GM21717 (cell line): ENCODE results near the gene SLC46A3.
A peak's percentile ranks its signal among the peaks of the same experiment; 100 is the strongest.
"Not testable (repeated sequence)": the region's sequence is repeated elsewhere in the genome, so short reads cannot be mapped to it uniquely, and the experiment has no call there.

ENCODE experiments used
- ATAC-seq: cut with Tn5 transposase; IDR thresholded peaks from one replicate; pipeline ENCODE4 v1.9.1; 2021; ENCODE audit warnings: mild to moderate bottlenecking, moderate library complexity; ENCODE audit not compliant: unreplicated experiment

SLC46A3 gene

DNA sequence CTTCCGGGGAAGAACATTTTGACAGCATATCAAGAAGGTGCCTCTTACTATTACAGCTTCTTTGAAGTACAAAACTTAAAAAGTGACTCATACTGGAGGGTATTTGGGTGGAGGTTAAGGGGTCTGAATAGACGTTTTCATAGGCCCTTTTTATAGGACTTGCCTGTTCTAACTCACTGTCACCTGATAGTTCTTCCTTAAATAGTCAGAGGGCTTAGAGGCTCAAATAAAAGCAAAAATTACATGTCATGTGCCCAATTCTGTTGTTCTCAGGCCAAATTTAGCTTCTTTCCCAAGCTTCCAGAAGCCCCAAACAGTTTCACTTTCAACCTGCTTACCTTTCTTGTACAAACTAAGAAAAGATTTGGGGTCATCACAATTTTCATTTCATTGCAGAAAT, 16.1 kb upstream of the SLC46A3 start:
- no peak for ATAC-seq

GRCh38 chr13:28730762-28731161, 12.0 kb upstream of the SLC46A3 start:
- no peak for ATAC-seq

DNA sequence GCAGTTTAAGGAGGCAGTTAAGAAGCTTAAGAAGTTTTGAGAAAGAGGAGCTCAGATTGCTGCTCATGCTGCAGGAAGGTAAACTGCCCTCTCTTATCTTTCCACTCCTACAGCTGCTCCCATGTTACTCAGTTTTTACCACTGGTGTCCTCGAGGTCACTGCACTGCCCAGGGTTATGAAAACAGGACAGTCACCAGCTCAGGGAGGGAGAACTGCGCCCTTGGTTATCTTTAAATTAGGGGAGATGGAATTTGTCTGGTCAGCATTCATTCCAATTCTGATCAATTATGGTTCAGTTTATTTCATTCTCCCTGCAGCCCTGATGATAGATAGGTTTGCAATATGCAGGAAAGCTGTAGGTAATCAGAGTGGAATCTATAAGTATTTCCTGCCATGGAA, 10.8 kb upstream of the SLC46A3 start:
- no peak for ATAC-seq

GRCh38 chr13:28728642-28729041, 9.9 kb upstream of the SLC46A3 start:
- ATAC-seq = no peak

DNA sequence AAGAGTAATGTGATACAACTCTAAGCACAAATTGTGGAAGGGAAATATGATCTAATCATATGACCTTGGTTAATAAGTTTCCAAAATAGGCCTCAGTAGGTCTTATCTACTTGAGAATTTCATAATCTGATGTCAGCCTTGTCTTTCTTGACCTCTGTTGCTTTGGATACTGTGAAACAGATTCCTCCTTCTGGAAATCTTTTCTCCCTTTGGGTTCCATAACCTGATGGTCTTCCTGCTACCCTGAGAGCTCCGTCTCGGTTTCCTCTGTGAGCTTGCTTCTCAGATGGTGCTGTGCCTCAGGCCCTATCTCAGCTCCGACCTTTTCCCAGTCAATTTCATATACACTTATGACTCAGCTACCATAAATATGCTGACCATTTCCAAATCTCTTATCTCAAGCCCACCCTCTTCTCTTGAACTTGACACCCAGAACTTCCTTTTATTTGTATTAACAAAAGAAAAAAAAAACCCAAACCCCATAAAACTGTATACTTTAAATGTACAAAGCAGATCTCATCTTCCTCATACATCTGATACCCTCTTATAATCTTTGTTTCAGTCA, 6.4 kb upstream of the SLC46A3 start:
- ATAC-seq = no peak

- ATAC-seq = no peak
These were observed 5.0 kb upstream of the SLC46A3 start for GRCh38 chr13:28723806-28724205.

DNA sequence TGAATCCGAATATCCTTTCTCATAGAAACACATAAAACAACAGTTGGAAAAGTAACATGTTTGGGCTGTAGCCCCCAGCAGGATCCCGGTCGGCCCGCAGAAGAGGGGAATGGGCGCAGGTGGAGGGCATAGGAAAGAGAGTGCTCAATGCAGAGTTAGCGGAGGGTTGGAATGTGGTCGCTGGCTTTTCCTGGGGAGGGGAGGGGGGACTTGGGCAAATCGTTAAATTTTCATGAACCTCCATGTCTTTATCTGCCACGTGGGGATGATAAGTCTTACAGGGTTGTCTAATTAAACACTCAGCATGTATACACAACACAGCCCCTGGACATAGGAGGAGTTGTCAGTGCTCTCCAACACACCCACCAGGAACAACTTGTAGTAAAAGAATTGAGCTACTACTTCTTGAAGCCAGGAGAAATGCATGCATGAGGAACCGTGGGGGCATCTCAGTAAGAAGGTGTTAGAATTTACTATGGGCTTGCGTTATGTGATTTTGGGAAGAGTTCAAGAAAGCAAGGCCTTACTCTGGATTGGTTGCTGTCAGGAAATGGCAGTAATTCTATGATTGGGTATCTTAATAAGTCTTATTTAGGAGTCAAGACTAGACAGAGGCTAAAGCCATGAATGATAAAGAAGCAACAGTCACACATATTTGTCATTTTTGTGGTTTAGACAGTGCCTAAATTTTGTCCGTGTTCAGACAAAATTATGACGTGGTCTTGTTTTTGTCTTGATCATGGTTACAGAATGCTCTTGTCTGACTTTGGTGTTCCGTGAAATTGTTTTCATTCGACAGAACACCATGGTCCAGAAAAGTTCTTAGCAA, 671 bp upstream of the SLC46A3 start:
- peak; percentile 3 for ATAC-seq

- no peak for ATAC-seq
These were observed 601 bp downstream of the SLC46A3 start for GRCh38 chr13:28718196-28718542.

DNA sequence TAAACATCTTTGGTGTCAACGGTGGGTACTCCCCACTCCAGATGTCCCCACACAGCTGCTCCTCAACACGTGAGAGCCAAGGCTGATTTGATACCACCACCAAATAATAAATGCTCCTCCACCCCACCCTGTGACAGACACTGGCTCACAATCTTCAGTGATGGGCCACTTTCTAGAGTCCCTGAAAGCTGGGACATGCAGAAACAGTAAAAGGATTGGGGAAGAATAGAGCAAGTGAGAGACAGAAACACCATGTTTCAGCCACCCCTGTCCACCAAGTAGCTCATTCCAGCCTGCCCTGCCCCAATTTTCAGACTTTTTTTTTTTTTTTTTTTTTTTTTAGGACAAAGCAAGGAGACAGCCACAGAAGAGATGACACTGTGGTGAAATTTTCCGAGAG, 1.6 kb downstream of the SLC46A3 start:
- ATAC-seq = no peak

- no peak for ATAC-seq
These were observed 2.3 kb downstream of the SLC46A3 start for GRCh38 chr13:28716511-28716910.

GRCh38 chr13:28714651-28715050, 4.1 kb downstream of the SLC46A3 start:
- no peak for ATAC-seq

DNA sequence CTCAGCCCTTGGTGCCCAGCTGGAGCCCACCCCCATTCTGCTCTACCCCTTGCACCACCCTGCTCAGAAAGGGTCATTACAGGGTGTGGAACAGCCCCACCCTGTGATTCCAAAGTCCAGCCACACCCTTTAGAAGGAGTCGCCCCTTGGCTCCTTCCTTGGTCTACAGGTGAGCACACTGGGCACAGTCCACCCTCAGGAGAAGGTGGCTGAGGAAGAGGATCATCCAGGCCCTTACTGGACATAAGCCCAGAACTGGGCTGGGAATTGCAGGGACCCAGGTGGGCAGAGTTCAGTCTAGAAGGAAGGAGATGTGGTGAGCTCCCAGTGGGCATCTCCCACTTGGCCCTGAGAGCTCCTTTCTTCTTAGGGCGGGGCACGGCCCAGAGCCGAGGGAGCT, 8.6 kb downstream of the SLC46A3 start:
- no peak for ATAC-seq

DNA sequence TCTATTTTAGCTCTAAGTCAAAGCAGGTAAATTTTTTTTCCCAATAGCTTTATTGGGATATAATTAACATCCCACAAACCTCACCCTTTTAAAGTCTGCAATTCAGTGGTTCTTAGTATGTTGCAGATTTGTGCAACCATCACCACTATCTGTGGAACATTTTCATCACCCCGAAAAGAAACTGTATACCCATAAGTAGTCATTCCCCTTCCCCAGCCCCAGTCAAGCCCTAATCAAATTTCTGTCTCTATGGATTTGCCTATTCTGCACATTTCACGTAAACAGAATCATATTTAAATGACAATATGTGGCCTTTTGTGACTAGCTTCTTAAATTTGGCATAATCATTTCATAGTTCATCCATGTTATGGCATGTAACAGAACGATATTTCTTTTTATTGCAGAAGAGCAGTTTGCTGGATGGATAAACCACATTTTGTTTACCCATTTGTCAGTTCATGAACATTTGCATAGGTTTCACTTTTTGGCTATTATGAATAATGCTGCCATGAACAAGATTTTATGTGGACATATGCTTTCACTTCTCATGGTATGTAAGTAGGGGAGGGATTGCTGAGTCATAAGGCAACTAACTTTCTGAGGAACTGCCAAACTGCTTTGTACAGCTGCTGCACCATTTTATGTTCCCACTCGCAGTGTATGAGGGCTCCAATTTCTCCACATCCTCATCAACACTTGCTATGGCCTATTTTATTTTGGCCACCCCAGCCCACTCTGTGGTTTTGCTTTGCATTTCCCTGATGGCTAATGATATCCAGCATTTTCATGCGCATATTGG, 10.9 kb downstream of the SLC46A3 start:
- ATAC-seq = peak; percentile 99

- no peak for ATAC-seq
These were observed 13.2 kb downstream of the SLC46A3 start for GRCh38 chr13:28705461-28706083.

DNA sequence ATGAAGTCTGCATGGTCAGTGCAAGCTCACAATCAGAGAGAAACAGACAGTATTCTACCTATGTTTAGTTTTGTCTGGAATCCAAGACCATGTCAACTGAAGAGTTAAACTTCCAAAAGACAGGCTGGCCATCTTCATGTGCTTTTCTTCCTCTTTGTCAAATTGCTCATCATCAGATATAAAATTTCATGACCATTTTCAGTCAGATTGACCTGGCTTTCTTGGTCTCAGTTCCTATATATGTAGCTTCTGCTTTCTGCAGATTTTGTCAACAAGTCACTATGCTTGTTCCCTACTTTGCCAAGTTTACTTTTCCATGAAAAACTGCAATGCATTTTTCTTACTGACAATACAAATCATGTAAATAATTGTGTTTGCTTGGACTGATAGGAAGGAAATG, 13.9 kb downstream of the SLC46A3 start:
- ATAC-seq = no peak

DNA sequence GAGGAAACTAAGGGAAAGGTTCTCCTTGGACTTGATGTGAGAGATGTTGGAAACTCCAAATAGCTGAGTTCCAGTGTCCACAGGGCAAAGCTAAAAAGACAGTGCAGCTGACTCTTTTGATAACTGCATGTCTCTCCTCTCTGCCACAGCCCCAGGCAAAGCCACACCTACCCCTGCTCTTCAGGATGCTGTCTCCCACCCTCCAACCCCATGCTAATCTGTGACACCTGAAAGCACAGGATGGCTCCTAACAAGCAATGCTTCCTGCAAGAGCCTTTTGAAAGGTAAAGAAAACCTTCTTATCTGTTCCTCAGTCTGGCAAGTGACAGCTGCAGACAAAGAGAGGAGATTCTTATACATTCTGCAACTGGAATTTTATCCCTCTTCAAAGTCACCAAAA, 14.5 kb downstream of the SLC46A3 start:
- ATAC-seq = no peak

DNA sequence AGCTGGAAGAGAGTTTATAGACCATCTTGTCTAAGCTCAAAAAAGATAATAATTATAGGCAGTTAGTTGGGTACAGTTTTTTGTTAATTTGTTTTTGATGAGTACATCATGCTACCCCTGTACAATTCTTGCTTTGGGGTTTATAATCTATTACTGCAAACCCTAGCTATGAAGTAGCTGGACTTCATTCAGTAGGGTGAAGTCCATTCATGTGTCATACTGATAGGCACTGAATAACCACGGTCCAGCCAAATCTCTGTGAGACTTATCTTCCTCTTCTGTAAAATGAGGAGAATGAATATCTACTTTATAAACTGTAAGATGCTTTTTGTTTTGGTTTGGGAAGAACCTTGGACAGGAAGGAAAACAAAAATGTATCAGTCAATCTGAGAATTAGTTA, 19.5 kb downstream of the SLC46A3 start:
- ATAC-seq = no peak

- no peak for ATAC-seq
These were observed 21.3 kb downstream of the SLC46A3 start for GRCh38 chr13:28697441-28697840.

DNA sequence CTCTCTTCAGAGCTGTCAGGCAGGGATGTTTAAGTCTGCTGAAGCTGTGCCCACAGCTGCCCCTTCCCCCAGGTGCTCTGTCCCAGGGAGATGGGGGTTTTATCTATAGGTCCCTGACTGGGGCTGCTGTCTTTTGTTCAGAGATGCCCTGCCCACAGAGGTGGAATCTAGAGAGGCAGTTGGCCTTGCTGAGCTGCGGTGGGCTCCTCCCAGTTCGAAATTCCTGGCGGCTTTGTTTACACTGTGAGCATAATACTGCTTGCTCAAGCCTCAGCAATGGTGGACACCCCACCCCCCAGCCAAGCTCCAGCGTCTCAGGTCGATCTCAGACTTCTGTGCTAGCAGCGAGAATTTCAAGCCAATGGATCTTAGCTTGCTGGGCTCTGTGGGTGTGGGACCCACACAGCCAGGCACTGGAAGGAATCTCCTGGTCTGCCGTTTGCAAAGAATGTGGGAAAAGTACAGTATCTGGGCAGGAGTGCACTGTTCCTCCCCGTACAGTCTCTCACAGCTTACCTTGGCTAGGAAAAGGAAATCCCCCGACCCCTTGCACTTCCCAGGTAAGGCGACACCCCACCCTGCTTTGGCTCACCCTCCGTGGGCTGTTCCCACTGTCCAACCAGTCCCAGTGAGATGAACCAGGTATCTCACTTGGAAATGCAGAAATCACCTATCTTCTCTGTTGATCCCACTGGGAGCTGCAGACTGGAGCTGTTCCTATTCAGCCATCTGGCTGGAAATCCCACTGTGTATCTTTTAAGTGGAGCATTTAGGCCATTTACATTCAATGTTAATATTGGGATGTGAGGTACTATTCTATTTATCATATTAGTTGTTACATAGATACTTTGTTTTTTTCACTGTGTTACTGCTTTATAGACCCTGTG, 24.9 kb downstream of the SLC46A3 start:
- ATAC-seq = not testable (repeated sequence)

DNA sequence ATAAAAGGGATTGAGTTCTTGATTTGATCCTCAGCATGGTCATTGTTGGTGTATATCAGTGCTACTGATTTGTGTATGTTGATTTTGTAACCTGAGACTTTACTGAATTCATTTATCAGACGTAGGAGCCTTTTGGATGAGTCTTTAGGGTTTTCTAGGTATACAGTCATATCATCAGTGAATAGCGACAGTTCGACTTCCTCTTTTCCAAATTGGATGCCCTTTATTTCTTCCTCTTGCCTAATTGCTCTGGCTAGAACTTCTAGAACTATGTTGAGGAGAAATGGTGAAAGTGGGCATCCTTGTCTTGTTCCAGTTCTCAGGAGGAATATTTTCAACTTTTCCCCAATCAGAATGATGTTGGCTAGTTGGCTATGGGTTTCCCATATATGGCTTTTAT, 32.9 kb downstream of the SLC46A3 start:
- no peak for ATAC-seq

DNA sequence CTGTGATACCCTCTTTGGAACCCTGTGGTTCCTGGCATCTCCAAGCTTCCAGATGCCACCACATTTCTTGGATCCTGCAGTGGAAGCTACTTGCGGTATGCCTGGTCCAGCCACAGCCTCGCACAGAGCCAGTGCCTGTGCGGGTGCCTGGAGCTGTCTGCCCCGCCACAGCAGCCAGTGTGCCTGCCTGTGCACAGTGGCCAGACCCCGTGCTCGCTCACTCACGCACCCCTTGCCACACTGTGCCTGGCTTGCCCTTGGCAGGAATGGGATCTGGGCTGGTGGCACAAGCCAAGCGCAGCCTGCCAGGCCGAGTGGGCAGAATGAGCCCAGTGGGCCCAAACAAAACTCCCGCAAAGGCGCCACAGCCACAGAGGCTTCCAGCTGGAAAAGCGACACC, 33.7 kb downstream of the SLC46A3 start:
- no peak for ATAC-seq
